H54 (cell line): ENCODE data around the gene NUDT22.
A peak's percentile ranks its signal among the peaks of the same experiment; 100 is the strongest.

Experiments
- DNase-seq: peaks from one replicate; pipeline ENCODE4 v3.0.0; 2011; ENCODE audit warnings: low spot score, mixed read lengths; ENCODE audit not compliant: insufficient read length
- FAIRE-seq: peaks from 3 replicates; lab custom pipeline; 2011; peaks lifted over from hg19 to GRCh38; lab: Jason Lieb, UNC
- POLR2A ChIP-seq: IDR thresholded peaks from 2 replicates; pipeline ENCODE4 v1.6.1; 2011; ENCODE audit warnings: low read depth, mild to moderate bottlenecking, low read length

NUDT22 gene, protein sequence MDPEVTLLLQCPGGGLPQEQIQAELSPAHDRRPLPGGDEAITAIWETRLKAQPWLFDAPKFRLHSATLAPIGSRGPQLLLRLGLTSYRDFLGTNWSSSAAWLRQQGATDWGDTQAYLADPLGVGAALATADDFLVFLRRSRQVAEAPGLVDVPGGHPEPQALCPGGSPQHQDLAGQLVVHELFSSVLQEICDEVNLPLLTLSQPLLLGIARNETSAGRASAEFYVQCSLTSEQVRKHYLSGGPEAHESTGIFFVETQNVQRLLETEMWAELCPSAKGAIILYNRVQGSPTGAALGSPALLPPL

DNA sequence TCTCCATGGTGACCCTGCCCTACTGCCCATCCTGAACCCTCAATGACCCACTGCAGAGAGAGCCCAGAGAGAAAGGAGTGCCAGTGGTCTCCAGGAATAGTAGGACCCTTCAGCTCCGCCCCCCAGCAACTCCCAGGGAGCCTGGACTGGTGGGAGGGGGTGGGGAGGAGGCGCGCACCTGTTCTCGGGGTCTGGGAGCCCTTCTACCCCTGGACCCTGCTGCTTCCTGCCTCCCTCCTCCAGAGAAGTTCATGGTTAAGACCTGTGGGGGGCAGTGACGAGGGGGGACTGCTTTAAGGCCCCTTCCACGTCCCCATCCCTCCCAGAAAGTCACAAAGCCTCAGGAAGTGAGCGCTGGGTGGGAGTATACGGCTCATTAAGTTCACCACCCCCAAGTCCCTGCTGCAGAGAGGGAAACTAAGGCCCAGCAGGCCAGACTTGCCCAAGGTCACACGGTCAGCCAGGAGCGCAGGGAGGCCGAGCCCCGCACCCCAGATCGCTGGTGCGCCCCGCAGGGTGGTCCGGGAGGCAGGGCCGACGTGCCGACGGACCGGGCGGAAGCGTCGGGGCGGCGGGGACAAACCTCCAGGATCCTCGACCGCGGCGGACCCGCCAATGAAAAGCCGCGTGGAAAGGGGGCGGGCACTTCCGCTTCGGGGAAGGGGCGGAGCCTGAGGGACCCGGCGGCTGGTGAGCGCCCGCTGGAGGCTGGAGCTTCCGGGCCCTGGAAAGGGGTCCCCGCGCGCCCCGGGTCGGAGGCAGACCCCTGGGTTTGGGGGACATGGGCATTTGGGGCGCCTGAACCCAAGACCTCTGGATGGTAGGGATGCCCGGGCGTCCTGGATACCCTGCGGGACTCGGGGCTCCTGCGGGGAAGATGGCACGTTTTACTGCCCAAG, at the start of gene NUDT22, which contains the start of gene TRPT1:
Gene NUDT22 (plus strand): TSS at position 667 of the 899 bp plus-strand sequence. CDS start 379 bp downstream, outside the sequence.
Gene TRPT1 (minus strand): TSS at position 579 of the 899 bp plus-strand sequence. CDS start 326 bp downstream, at position 253.
- no peak for FAIRE-seq
- TF ChIP-seq POLR2A = peak; percentile 72; the same call in 1 of the 2 replicates
- peak; percentile 78 for DNase-seq

DNA sequence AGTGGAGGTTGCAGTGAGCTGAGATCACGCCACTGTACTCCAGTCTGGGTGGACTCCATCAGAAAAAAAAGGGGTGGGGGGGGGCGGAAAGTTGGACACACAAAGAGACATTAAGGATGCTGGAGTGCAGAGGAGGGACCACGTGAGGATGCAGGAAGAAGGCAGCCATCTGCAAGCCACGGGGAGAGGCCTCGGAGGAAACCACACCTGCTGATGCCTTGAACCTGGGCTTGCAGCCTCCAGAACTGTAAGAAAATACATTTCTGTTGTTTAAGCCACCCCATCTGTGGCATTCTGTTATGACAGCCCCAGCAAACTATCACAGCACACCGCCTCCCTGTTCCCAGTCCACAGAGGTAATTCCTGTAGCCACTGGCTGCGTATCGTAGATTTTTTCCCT, 49.3 kb upstream of the NUDT22 start:
- FAIRE-seq (no peak), DNase-seq (no peak)
- no peak for TF ChIP-seq POLR2A

DNA sequence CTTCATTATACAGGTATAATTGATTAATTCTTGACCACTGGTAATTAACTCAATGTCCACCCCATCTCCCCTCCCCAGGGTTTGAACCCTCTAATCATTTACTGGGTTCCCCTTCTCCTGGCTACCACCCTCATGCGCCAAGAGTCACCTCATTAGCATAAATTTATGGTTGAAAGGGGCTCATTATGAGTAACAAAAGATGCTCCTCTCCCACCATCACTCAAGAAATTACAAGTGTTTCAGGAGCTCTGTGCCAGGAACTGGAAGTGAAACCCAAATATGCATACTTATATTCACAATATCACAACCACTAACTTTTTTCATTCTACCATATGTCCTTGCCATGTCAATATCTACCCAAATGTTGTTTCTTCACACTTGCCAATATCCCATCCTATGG, 47.9 kb upstream of the NUDT22 start:
- DNase-seq (no peak), FAIRE-seq (no peak)
- no peak for TF ChIP-seq POLR2A

DNA sequence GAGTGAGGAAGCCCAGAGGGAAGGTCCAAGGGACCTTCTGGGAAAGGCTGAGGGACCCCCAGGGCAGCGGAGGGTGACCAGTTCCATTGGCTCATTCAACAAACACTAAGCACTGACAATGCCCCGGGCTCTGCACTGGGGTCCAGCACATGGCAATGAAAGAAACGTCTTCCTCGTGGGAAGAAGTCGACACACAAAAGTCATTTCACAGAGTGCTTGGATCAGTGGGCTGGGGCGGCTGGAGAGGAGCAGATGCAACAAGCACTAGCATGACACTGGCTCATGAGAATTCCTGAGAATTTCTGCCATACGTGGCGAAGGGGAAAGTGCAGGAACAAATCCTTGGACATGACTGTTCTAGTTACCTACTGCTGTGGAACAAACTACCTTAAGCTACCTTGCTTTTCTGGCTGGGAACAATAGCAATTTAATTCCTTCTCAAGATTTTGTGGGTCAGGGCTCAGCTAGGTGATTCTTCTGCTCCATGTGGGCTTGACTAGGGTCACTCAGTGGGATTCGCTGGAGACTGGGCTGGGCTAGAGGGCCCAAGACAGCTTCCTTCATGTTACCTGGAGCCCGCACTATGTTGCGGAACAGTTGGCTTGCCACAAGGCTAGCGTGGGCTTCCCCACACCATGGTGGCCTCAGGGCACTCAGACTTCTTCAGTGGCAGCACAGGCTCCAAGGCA, 47.0 kb upstream of the NUDT22 start:
- DNase-seq = no peak
- TF ChIP-seq POLR2A = no peak
- FAIRE-seq = no peak

DNA sequence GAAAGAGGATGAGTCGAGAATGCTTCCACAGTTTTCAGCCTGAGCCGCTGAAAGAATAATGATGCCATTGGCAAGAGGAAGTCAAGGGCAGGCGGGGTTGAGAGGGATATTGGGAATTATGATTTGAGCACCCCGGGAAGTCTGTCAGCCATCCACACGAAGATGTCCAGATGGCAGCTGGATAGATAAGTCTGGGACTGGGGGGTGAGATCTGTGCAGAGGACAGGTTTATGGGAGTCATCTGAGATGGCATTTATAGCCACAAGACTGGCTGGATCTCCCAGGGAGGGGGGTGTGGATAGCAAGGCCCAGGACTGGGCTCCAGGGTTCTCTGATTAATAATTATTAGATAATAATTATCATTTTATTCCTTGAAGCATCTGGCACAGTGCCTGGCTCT, 45.2 kb upstream of the NUDT22 start:
- no peak for TF ChIP-seq POLR2A
- DNase-seq (no peak), FAIRE-seq (no peak)

DNA sequence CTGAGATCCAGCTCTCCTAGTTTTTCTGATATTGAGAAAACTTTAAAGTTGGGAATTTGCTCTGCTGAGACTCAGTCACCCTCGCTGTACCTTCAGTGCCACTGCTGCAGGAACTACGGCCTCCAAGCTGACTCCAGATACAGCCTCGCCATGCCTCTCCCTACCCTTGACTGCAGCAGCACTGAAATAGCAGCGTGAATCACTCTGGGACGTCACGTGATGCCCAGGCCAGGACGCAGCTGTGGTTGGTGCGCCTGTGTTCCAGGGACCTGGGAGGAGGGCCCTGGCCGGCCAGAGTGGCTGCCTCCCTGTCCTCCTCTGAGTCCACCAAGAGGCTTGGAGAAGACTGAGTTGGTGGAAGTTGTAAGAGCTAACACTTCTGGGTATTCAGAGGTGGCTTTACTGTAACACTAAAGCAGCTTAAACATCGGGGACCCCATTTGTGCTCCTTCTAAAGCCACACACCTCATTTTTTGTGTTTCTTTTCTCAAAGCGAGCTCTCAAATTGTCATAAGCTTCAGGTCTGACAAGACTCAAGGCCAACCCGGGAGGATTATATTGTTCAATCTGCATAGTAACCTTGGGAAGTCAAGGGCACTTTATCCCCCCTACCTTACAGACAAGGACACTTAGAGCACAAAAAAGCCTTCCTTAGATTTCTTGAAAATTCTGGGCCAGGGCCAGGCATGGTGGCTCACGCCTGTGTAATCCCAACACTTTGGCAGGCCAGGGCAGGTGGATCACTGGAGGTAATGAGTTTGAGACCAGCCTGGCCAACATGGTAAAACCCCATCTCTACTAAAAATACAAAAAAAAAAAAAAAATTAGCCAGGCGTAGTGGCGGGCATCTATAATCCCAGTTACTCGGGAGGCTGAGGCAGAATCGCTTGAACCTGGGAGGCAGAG, 44.3 kb upstream of the NUDT22 start:
- FAIRE-seq (peak; percentile 27), DNase-seq (peak; percentile 91)
- peak; percentile 93 for TF ChIP-seq POLR2A

DNA sequence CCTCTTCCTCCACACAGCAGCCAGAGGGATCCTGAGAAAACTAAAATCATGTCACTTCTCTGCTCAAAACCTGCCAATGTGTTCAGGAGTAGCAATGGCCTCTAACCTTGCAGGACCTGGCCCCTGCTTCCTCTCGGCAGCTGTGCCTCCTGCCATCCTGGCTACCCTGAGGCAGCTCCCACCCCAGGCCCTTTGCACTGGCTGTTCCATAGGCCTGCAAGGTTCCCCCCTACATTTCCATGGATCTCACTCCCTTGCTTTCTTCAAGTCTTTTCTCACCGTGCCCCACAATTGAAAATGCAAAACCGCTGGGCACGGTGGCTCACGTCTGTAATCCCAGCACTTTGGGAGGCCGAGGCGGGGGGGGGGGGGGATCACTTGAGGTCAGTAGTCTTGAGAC, 42.2 kb upstream of the NUDT22 start:
- no peak for FAIRE-seq
- no peak for TF ChIP-seq POLR2A
- no peak for DNase-seq

DNA sequence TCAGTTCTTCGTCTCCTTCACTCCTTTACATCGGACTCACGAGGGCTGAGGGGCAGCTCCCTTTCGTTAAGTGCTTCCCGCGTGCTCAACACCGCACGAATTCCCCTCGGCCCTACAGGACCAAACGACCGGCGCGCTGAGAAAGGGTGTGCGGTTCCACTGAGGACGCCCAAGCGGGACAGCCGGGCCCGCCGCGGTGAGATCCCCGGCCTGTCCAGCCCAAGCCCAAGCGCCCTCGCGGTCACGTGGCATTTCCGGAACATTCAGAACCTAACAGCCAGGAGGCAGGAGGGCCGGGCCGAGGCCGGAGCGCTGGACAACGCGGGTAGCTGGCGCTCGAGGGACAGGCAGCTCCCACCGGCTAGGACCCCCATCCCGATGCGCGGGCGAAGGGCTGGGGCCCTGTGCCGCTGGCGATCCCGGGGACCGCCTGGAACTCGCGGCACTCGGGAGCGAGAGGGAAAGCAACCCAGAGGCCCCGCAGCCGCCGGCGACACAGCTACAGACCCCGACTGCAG, 40.8 kb upstream of the NUDT22 start:
- FAIRE-seq (no peak), DNase-seq (no peak)
- peak; percentile 98 for TF ChIP-seq POLR2A

DNA sequence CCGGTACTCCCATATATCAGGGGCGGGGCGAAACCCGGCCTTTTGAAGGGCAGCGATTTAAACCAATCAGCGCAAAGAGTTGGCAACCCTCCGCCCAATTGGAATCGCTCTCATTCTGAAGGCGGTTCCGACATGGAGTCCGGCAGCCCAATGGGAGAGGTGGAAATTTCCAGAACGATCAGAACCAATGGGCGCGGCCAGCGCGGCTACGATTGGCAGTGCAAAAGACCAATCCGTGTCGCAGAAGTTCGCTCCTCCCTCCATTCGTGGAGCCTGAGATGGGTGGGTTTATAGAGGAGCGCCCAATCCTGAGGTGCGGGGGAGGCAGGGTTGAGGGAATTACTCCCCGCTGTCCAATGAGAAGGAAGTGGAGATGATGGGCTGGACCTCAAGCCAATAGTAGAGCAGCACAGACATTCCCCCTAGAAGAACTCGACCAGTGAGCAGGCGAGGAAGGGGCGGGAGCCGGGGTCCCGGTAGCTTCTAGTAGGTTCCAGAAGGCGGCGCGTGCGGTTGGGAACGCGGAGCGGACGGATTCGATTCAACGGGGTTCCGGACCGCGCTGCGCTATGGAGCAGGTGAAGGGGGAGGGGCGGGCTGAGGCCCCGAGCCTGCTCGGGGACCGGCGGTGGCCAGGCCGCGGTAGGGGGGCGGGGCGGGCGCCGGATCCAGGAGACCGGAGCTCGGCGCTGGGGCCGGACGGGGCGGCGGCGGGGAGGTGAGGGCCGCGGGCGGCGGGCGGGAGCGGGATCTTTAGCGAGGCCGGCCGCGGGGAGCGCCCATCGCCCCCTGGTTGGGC, 40.2 kb upstream of the NUDT22 start, which contains the start of gene STIP1:
Gene STIP1 (plus strand): TSS at position 479 of the 799 bp plus-strand sequence. CDS start 91 bp downstream, at position 570.
- TF ChIP-seq POLR2A = peak; percentile 83
- DNase-seq (peak; percentile 99), FAIRE-seq (peak; percentile 6)

DNA sequence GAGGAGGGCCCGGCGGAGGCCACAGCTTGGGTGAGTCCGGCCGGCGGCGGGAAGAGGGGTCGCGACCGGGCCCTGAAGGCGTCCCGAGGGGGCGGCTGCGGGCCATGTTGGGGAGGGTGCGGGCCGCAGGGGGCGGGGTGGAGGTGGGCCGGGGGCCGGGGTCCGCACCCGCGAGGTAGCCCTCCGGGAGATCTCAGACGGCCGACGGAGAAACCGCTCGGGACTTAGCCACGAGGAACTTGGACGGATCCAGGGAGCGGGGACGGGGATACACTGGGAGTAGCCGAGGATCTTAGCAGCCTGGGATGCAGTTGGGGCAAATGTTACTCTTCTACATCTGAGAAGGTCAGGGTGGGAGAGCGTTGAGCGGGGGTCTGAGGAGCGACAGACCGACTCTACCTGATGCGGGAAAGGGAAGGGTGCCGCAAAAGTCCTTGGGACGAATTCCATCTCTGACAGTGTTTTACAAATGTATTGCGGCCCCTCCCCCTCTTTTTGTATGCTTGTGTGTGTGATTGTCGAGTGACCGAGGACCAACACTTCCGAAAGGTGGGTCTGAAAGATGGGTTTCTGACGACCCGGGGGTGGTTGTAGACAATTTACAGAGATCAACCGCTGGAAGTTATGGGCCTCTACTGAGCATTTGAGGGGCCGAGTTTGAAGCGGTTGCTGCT, 39.4 kb upstream of the NUDT22 start:
- FAIRE-seq (no peak), DNase-seq (no peak)
- TF ChIP-seq POLR2A = no peak

DNA sequence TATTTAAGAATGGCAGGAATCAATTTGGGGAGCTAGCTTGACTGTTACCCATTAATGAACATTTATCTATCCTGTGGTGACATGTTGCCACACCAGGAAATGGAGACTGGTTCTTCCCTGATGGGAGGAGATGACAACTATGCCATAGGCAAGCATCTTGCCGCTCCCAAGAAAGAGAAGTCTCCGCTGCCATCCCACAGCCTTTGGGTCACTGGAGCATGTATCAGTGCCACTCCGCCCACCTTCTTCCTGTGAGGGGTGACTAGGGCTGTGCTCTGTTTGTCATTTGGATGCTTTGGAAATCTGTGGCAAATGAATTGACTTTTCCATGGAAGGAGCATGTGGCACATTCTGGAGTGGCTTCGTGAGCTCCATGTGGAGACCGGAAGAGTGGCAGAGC, 33.6 kb upstream of the NUDT22 start:
- FAIRE-seq = no peak
- TF ChIP-seq POLR2A = no peak

DNA sequence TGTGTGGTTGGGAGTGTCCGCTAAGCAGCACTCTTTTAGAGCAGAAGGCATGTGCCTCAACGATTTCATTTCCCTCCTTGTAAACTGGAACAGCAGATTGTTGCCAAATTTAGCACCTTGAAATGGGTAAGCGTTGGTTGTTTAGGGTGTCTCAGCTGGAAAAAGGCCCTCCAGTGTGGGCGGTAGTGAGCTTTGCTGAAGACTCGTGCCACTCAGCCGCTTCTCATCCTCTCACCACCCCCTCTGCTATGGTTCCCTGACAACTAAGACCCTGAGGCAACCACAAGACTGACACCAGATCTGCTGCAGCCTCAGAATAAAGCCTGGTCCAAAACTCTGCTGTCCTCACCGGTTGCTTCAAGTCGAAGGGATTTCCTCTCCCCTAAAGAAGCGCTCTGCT, 29.4 kb upstream of the NUDT22 start:
- TF ChIP-seq POLR2A = no peak
- DNase-seq (no peak), FAIRE-seq (no peak)

More for the DNA sequence above, 33.6 kb upstream of the NUDT22 start:
- DNase-seq = no peak
